Measurements from ENCODE around the gene UTP25.

GRCh38 chr1:209808059-209808581 is 19.7 kb upstream of the UTP25 start:
- no peak for TF ChIP-seq CTCF (IDR thresholded peaks at IDR 0.05)
- TF ChIP-seq ZFX (IDR thresholded peaks at IDR 0.05; ENCODE audit: borderline replicate concordance): no peak

Measured in 22Rv1 (cell line).